Measurements from ENCODE around the gene IL37.

Gene IL37

GRCh38 chr2:112864072-112864471, 46.9 kb upstream of the IL37 start (continued):
- TF ChIP-seq ZNF670 (tag by site-specific recombination; IDR thresholded peaks at IDR 0.05; ENCODE audit: low read depth), result no peak

- Histone ChIP-seq H3K27ac (ENCODE audit: extremely low read depth, low read depth, low read length) (no peak overlapping the region), H3K9me3 (ENCODE audit: control insufficient read depth, insufficient read depth, low read depth, low read length) (peaks cover 2% of the 10 kb centered on the region; the same call in 1 of the 2 replicates), H3K36me3 (ENCODE audit: control insufficient read depth in 2 of 2, insufficient read depth in 1 of 2, low read length in 2 of 2) (no peaks in the 10 kb centered on the region), H3K4me3 (ENCODE audit: low read depth, low read length) (no peak overlapping the region), H3K4me1 (ENCODE audit: control insufficient read depth, insufficient read depth, low read length) (peaks cover 11% of the 10 kb centered on the region)
- POLR2A ChIA-PET, result no interaction called here
- CTCF ChIA-PET, result interaction anchor here (1.0 kb wide), 1 partner anchor 19 kb away, joined by 5 read pairs; no protein-coding TSS in a partner anchor
- no peak for TF ChIP-seq ZNF433 (tag by site-specific recombination; IDR thresholded peaks at IDR 0.05; ENCODE audit: low read depth)
- TF ChIP-seq ZNF157 (tag by site-specific recombination; IDR thresholded peaks at IDR 0.05), result no peak
- no peak for TF ChIP-seq ZNF426 (tag by site-specific recombination; IDR thresholded peaks at IDR 0.05)
- no peak for TF ChIP-seq ZNF394 (tag by site-specific recombination; IDR thresholded peaks at IDR 0.05; ENCODE audit: borderline replicate concordance)
- TF ChIP-seq ZNF266 (tag by site-specific recombination; IDR thresholded peaks at IDR 0.05; ENCODE audit: low read depth), result no peak
- TF ChIP-seq ZBTB7A (tag by site-specific recombination; IDR thresholded peaks at IDR 0.05; ENCODE audit: low read depth), result no peak
- no peak for TF ChIP-seq ZNF624 (tag by site-specific recombination; IDR thresholded peaks at IDR 0.05)
- no peak for TF ChIP-seq SALL2 (tag by site-specific recombination; IDR thresholded peaks at IDR 0.05; ENCODE audit: borderline replicate concordance)
- TF ChIP-seq SETDB1 (IDR thresholded peaks at IDR 0.05; ENCODE audit: insufficient read length, low read length), result peak; percentile 91
- TF ChIP-seq REST (tag by site-specific recombination; IDR thresholded peaks at IDR 0.05), result no peak
- peak; percentile 93; the same call in 1 of the 2 replicates for TF ChIP-seq TRIM28 (IDR thresholded peaks at IDR 0.05; ENCODE audit: borderline replicate concordance, low read length)
- TF ChIP-seq PRDM2 (tag by site-specific recombination; IDR thresholded peaks at IDR 0.05; ENCODE audit: borderline replicate concordance), result no peak
- no peak for TF ChIP-seq SCRT1 (tag by site-specific recombination; IDR thresholded peaks at IDR 0.05; ENCODE audit: borderline replicate concordance)
Observed at GRCh38 chr2:112866128-112866835, 44.7 kb upstream of the IL37 start.
